Liver (tissue), 9 donors: ENCODE results near the gene HPCAL1. TPM values are rescaled to one million over a fixed set of nuclear protein-coding genes. Genes with fewer than 3 reads are reported as not detected.

ENCODE experiments used
- DNase-seq: peaks from one replicate; pipeline ENCODE4 v3.0.0-alpha.2; 2017; ENCODE audit warnings: low spot score
- H3K27ac ChIP-seq, 2 donors: one replicate each; pipeline ENCODE4 v1.7.0; 2013; ENCODE audit warnings: inconsistent platforms in 2 of 2, low read length in 2 of 2, control low read depth in 1 of 2, low read depth in 1 of 2, mild to moderate bottlenecking in 1 of 2
- H3K27me3 ChIP-seq, 4 donors: one replicate each; pipeline versions ENCODE4 v1.6.1 to v1.7.0; 2013; ENCODE audit warnings: low read length in 3 of 4, inconsistent platforms in 1 of 4, mild to moderate bottlenecking in 1 of 4, moderate library complexity in 1 of 4; ENCODE audit not compliant: control insufficient read depth in 4 of 4, insufficient read depth in 4 of 4
- H3K36me3 ChIP-seq, 4 donors: one replicate each; pipeline versions ENCODE4 v1.6.1 to v1.7.0; 2013; ENCODE audit warnings: low read length in 3 of 4, mild to moderate bottlenecking in 3 of 4, low read depth in 1 of 4, moderate library complexity in 1 of 4; ENCODE audit not compliant: control insufficient read depth in 4 of 4, insufficient read depth in 3 of 4
- H3K4me1 ChIP-seq, 4 donors: one replicate each; pipeline versions ENCODE4 v1.6.1 to v1.7.0; 2013; ENCODE audit warnings: low read length in 3 of 4, mild to moderate bottlenecking in 3 of 4, moderate library complexity in 1 of 4; ENCODE audit not compliant: control insufficient read depth in 4 of 4, insufficient read depth in 4 of 4
- H3K4me3 ChIP-seq, 3 donors: one replicate each; pipeline versions ENCODE4 v1.6.1 to v1.7.0; 2013; ENCODE audit warnings: low read length in 3 of 3, control low read depth in 1 of 3, low read depth in 1 of 3, mild to moderate bottlenecking in 1 of 3
- H3K9ac ChIP-seq, 2 donors: one replicate each; pipeline ENCODE4 v1.7.0; 2013; ENCODE audit warnings: low read length in 2 of 2, mild to moderate bottlenecking in 2 of 2, moderate library complexity in 2 of 2, control low read depth in 1 of 2, low read depth in 1 of 2
- H3K9me3 ChIP-seq, 4 donors: one replicate each; pipeline versions ENCODE4 v1.6.1 to v1.7.0; 2013; ENCODE audit warnings: low read length in 3 of 4; ENCODE audit not compliant: control insufficient read depth in 4 of 4
- ATF3 ChIP-seq: IDR thresholded peaks from 2 replicates; pipeline ENCODE4 v1.6.1; 2016; ENCODE audit warnings: antibody characterized with exemption
- EGR1 ChIP-seq, 2 donors: IDR thresholded peaks; 2 replicates each; pipeline ENCODE4 v1.6.1; 2016 to 2018; ENCODE audit warnings: antibody characterized with exemption in 2 of 2, low read depth in 2 of 2
- FOXA1 ChIP-seq: IDR thresholded peaks from 2 replicates; pipeline ENCODE4 v1.6.1; 2016; ENCODE audit warnings: antibody characterized with exemption
- FOXA2 ChIP-seq: IDR thresholded peaks from 2 replicates; pipeline ENCODE4 v1.6.1; 2016; ENCODE audit warnings: antibody characterized with exemption
- GABPA ChIP-seq, 2 donors: IDR thresholded peaks in 1 of 2; conservative IDR thresholded peaks in 1 of 2; 2 replicates each; pipeline ENCODE4 v1.6.1; 2016; ENCODE audit warnings: antibody characterized with exemption in 2 of 2, mild to moderate bottlenecking in 1 of 2, moderate library complexity in 1 of 2
- HNF4A ChIP-seq, 2 donors: conservative IDR thresholded peaks; 2 replicates each; pipeline ENCODE4 v1.6.1; 2016; ENCODE audit warnings: antibody characterized with exemption in 2 of 2, mild to moderate bottlenecking in 2 of 2
- HNF4G ChIP-seq: IDR thresholded peaks from 2 replicates; pipeline ENCODE4 v1.6.1; 2016; ENCODE audit warnings: antibody characterized with exemption
- JUND ChIP-seq, 2 donors: IDR thresholded peaks; 2 replicates each; pipeline ENCODE4 v1.6.1; 2016; ENCODE audit warnings: antibody characterized with exemption in 2 of 2
- MAX ChIP-seq: IDR thresholded peaks from 2 replicates; pipeline ENCODE4 v1.6.1; 2016; ENCODE audit warnings: antibody characterized with exemption
- NR2F2 ChIP-seq: IDR thresholded peaks from 2 replicates; pipeline ENCODE4 v1.6.1; 2016; ENCODE audit warnings: antibody characterized with exemption
- RAD21 ChIP-seq, 2 donors: IDR thresholded peaks; 2 replicates each; pipeline ENCODE4 v1.6.1; 2016; ENCODE audit warnings: antibody characterized with exemption in 2 of 2, mild to moderate bottlenecking in 2 of 2
- REST ChIP-seq: IDR thresholded peaks from 2 replicates; pipeline ENCODE4 v1.6.1; 2016; ENCODE audit warnings: antibody characterized with exemption, mild to moderate bottlenecking
- RXRA ChIP-seq, 2 donors: IDR thresholded peaks; 2 replicates each; pipeline ENCODE4 v1.6.1; 2017 to 2018; ENCODE audit warnings: antibody characterized with exemption in 2 of 2, mild to moderate bottlenecking in 1 of 2
- SP1 ChIP-seq: IDR thresholded peaks from 2 replicates; pipeline ENCODE4 v1.6.1; 2018; ENCODE audit warnings: antibody characterized with exemption, mild to moderate bottlenecking
- TAF1 ChIP-seq: conservative IDR thresholded peaks from 2 replicates; pipeline ENCODE4 v1.6.1; 2016; ENCODE audit warnings: antibody characterized with exemption, mild to moderate bottlenecking
- YY1 ChIP-seq: IDR thresholded peaks from 2 replicates; pipeline ENCODE4 v1.6.1; 2016; ENCODE audit warnings: antibody characterized with exemption, mild to moderate bottlenecking
- ZBTB33 ChIP-seq: IDR thresholded peaks from 2 replicates; pipeline ENCODE4 v1.6.1; 2016; ENCODE audit warnings: antibody characterized with exemption
- WGBS: extraction: QIAGEN DNeasy Blood & Tissue Kit; methylation state at CpG from one replicate; pipeline ENCODE4 v1.1.7; 2013; 5-methylcytosine and 5-hydroxymethylcytosine counted together
- polyA plus RNA-seq, 2 donors: library from polyadenylated mRNA; stranded (reverse) in 1 of 2; unstranded in 1 of 2; fragments of 200-250 nt in 1 of 2; fragments of >200 nt in 1 of 2; fragmentation: Nextera tagmentation in 1 of 2; extraction: Ambion mirVana in 1 of 2; gene quantifications; one replicate each; pipeline versions ENCODE4 v1.2.1 to v1.2.3, GENCODE V29; 2013 to 2015
- total RNA-seq, 2 donors: library from RNA; depleted of rRNA; stranded (reverse); fragments of >200 nt; gene quantifications; one replicate each; pipeline ENCODE4 v1.2.3, GENCODE V29; 2014
- TF ChIP-seq, protein P1 (sequence below): fragments of 150-350 bp; IDR thresholded peaks from 2 replicates; pipeline ENCODE4 v1.5.1; 2017; ENCODE audit warnings: improper control_type of control experiment, low read depth, low read length; ENCODE audit not compliant: missing input control
- donor health status: healthy.
- donor health status: healthy.
- donor health status: healthy.
- donor health status: healthy.
- donor health status: healthy.

Gene HPCAL1
- total and polyA plus RNA-seq, 4 donors, result 17.3 to 27.9 (median 22.9) TPM

DNA sequence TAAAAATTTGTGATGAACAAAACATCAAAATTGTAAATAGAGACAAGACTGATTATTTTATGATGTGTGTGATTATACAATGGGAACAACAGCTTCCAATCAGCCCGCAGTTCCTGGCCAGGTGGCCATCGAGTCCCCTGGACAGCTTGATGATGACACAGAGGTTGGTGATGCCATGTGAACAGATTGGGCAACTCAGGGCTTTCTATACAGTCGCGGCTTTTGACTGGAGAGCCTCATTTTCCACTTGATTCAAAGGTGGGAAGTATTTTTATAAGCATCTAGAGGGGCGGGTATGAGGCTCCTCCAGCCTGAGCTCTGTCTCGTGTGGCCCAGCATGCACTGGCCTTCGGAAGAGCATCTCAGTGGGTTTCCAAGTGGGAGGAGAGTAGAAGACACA lies 14.9 kb upstream of the HPCAL1 start:
- Histone ChIP-seq H3K4me1 (peaks cover 14 to 49% (median 39%) of the 10 kb centered on the region in 4 donors), H3K9me3 (no peaks in the 10 kb centered on the region), H3K27me3 (no peaks in the 10 kb centered on the region), H3K9ac (no peak overlapping the region), H3K36me3 (no peaks in the 10 kb centered on the region), H3K4me3 (no peak overlapping the region), H3K27ac (no peak overlapping the region)
- no peak for DNase-seq
- 93% methylated on average over 7 of the region's 7 CpGs for WGBS
- TF ChIP-seq GABPA (IDR thresholded peaks at IDR 0.05 in 1 of 2, conservative IDR thresholded peaks at IDR 0.05 in 1 of 2), result no peak
- TF ChIP-seq FOXA1, result no peak

GRCh38 chr2:10288606-10289005 lies 14.1 kb upstream of the HPCAL1 start:
- 44% methylated on average over 6 of the region's 6 CpGs for WGBS
- Histone ChIP-seq H3K36me3 (no peaks in the 10 kb centered on the region), H3K9me3 (no peaks in the 10 kb centered on the region), H3K9ac (no peak overlapping the region), H3K4me1 (peaks cover 14 to 49% (median 39%) of the 10 kb centered on the region in 4 donors), H3K27ac (no peak overlapping the region), H3K27me3 (no peaks in the 10 kb centered on the region), H3K4me3 (no peak overlapping the region)
- no peak for DNase-seq
- TF ChIP-seq TAF1 (no peak), RXRA (IDR thresholded peaks at IDR 0.05) (peak in 1 of 2 donors; percentile 4), JUND (IDR thresholded peaks at IDR 0.05) (no peak)

GRCh38 chr2:10289352-10289751 lies 13.4 kb upstream of the HPCAL1 start:
- no peak for TF ChIP-seq EGR1 (IDR thresholded peaks at IDR 0.05; ENCODE audit: low read depth in 2 of 2)
- TF ChIP-seq, protein P1, sequence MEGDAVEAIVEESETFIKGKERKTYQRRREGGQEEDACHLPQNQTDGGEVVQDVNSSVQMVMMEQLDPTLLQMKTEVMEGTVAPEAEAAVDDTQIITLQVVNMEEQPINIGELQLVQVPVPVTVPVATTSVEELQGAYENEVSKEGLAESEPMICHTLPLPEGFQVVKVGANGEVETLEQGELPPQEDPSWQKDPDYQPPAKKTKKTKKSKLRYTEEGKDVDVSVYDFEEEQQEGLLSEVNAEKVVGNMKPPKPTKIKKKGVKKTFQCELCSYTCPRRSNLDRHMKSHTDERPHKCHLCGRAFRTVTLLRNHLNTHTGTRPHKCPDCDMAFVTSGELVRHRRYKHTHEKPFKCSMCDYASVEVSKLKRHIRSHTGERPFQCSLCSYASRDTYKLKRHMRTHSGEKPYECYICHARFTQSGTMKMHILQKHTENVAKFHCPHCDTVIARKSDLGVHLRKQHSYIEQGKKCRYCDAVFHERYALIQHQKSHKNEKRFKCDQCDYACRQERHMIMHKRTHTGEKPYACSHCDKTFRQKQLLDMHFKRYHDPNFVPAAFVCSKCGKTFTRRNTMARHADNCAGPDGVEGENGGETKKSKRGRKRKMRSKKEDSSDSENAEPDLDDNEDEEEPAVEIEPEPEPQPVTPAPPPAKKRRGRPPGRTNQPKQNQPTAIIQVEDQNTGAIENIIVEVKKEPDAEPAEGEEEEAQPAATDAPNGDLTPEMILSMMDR, result no peak
- no peak for TF ChIP-seq FOXA1
- TF ChIP-seq HNF4G, result no peak
- no peak for TF ChIP-seq GABPA (IDR thresholded peaks at IDR 0.05 in 1 of 2, conservative IDR thresholded peaks at IDR 0.05 in 1 of 2)
- TF ChIP-seq NR2F2, result no peak
- TF ChIP-seq HNF4A (conservative IDR thresholded peaks at IDR 0.05), result no peak
- no peak for TF ChIP-seq TAF1
- TF ChIP-seq REST, result no peak
- no peak for TF ChIP-seq FOXA2
- no peak for TF ChIP-seq YY1
- TF ChIP-seq SP1, result no peak
- no peak for TF ChIP-seq RAD21 (IDR thresholded peaks at IDR 0.05)
- no peak for TF ChIP-seq ZBTB33
- TF ChIP-seq ATF3, result no peak
- no peak for TF ChIP-seq MAX
- no peak for TF ChIP-seq RXRA (IDR thresholded peaks at IDR 0.05)
- no peak for TF ChIP-seq JUND (IDR thresholded peaks at IDR 0.05)

More at GRCh38 chr2:10289352-10289751, 13.4 kb upstream of the HPCAL1 start:
- Histone ChIP-seq H3K27me3 (no peaks in the 10 kb centered on the region), H3K36me3 (no peaks in the 10 kb centered on the region), H3K9me3 (no peaks in the 10 kb centered on the region), H3K4me3 (no peak overlapping the region), H3K4me1 (peaks cover 14 to 46% (median 38%) of the 10 kb centered on the region in 4 donors), H3K27ac (no peak overlapping the region), H3K9ac (no peak overlapping the region)
- WGBS, result 93% methylated on average over 6 of the region's 6 CpGs
- no peak for DNase-seq
